22Rv1 (cell line): ENCODE results near the gene C19orf25.

Source experiments
- H3K27ac ChIP-seq: fragments of 450-650 bp; 2 replicates; pipeline ENCODE4 v1.5.1; 2017
- ZFX ChIP-seq: fragments of 450-650 bp; IDR thresholded peaks from 2 replicates; pipeline ENCODE4 v1.6.1; 2017; ENCODE audit warnings: antibody characterized with exemption, borderline replicate concordance
- TF ChIP-seq, protein P1 (sequence below): fragments of 450-650 bp; IDR thresholded peaks from 2 replicates; pipeline ENCODE4 v1.5.1; 2017; ENCODE audit warnings: mild to moderate bottlenecking

Gene C19orf25

GRCh38 chr19:1438035-1438932 lies 40.7 kb downstream of the C19orf25 start, which contains the start of gene RPS15:
RPS15 (plus strand) TSS chr19:1438396; CDS start chr19:1438426, 30 bp downstream.
- TF ChIP-seq ZFX, result peak; percentile 27; the same call in 1 of the 2 replicates
- TF ChIP-seq, protein P1, sequence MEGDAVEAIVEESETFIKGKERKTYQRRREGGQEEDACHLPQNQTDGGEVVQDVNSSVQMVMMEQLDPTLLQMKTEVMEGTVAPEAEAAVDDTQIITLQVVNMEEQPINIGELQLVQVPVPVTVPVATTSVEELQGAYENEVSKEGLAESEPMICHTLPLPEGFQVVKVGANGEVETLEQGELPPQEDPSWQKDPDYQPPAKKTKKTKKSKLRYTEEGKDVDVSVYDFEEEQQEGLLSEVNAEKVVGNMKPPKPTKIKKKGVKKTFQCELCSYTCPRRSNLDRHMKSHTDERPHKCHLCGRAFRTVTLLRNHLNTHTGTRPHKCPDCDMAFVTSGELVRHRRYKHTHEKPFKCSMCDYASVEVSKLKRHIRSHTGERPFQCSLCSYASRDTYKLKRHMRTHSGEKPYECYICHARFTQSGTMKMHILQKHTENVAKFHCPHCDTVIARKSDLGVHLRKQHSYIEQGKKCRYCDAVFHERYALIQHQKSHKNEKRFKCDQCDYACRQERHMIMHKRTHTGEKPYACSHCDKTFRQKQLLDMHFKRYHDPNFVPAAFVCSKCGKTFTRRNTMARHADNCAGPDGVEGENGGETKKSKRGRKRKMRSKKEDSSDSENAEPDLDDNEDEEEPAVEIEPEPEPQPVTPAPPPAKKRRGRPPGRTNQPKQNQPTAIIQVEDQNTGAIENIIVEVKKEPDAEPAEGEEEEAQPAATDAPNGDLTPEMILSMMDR, result peak; percentile 96
- peak within 1 kb of the TSS; percentile 88 for H3K27ac ChIP-seq

DNA sequence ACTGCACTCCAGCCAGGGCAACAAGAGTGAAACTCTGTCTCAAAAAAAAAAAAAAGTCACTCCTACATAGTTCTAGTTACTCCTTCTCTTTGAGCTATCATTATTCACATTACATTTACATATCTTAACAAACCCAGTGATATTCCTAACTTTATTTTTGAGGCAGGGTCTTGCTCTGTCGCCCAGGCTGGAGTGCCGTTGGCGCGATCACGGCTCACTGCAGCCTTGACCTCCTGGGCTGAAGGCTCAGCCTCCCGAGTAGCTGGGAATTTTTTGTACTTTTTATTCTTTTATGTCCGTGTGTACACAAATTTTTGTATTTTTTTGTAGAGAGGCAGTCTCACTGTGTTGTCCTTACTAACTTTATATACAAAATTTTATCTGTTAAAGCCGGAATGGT lies 41.4 kb downstream of the C19orf25 start:
- TF ChIP-seq, protein P1, result no peak
- no peak for TF ChIP-seq ZFX
- peak overlapping the region; percentile 88 for H3K27ac ChIP-seq

DNA sequence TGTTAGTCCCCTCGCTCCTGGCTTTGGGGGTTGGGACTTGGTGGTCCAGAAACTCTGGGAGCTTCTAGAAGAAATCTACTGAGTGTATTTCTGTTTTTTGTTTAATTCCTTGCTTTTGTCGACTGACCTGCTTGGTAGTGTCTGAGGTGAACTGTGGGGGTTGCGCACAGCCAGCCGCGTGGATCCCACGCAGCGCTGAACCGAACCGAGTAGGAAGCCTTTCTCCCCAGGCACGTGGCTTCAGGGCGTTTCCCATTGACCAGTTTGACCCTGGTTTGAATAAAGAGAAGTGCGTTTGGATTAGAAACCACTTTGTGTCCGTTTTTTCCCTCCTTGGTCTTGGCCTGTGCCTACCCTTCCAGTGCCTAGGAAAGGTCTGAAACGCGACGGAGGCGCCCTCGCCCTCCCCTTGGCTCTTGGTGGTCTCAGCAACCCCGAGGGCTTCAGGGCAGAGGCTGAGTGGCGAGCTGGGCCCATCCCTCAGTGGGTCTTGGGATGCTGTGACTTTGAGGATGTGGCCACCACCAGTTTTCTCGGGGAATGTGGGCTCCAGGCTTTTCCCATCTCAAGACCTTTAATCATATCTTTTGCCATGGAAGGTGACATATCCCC lies 43.5 kb downstream of the C19orf25 start:
- 0 out of 2 replicates have a peak overlapping the region, but pooled peaks have one; percentile 10 for H3K27ac ChIP-seq

DNA sequence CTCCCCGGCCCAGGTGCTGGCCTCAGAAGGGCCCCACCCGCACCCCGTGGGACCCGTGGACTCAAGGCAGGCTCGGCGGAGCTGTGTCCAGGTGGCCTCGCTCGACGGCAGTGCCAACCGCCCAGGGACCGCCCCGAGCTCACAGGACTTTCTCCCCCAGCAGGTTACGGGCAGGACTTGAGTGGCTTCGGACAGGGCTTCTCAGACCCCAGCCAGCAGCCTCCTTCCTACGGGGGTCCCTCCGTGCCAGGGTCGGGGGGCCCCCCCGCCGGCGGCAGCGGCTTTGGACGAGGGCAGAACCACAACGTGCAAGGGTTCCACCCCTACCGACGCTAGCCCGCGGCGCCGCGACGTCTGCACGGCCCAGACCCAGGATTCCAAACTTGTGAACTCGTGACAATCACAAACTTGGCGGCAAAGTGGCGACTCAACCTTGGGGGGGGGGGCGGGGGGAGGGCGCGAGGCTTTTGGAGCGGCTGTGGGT lies 44.4 kb downstream of the C19orf25 start:
- TF ChIP-seq ZFX, result no peak
- TF ChIP-seq, protein P1, result no peak
- no peak overlapping the region for H3K27ac ChIP-seq

More for the DNA sequence above, 43.5 kb downstream of the C19orf25 start:
- TF ChIP-seq, protein P1, result no peak
- no peak for TF ChIP-seq ZFX

GRCh38 chr19:1434040-1434366 lies 45.0 kb downstream of the C19orf25 start:
- TF ChIP-seq, protein P1, result no peak
- TF ChIP-seq ZFX, result no peak
- H3K27ac ChIP-seq, result no peak overlapping the region

- no peak for TF ChIP-seq ZFX
- TF ChIP-seq, protein P1, result no peak
- H3K27ac ChIP-seq, result no peak overlapping the region
Observed at GRCh38 chr19:1433119-1434039, 45.6 kb downstream of the C19orf25 start.
